GM21786 (cell line): ENCODE results near the gene CDCA7.
"Not testable (repeated sequence)": the region's sequence is repeated elsewhere in the genome, so short reads cannot be mapped to it uniquely, and the experiment has no call there.

Experiments
- ATAC-seq: cut with Tn5 transposase; IDR thresholded peaks from one replicate; pipeline ENCODE4 v1.9.1; 2021; ENCODE audit not compliant: unreplicated experiment

CDCA7 gene

DNA sequence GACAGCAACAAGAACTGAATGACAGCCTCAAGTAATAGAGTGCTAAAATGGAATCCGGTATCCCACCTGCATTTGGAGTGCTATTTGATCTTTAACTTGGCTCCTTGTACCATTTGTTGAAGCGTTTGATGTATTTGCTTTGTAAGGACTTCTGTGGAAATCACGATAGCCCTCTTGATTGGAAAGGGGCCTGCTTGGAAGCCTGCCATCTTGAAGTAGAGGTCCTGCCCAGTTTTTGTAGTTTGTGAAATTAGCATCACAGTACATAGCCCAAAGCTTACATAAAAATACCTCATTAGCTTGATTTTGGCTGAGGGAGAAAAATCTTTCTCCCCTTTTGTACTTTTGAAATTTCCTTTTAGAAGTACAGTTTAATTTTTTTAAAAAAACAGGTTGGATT is 2.7 kb downstream of the CDCA7 start:
- ATAC-seq = no peak

GRCh38 chr2:173358616-173359015 is 3.9 kb downstream of the CDCA7 start:
- no peak for ATAC-seq

DNA sequence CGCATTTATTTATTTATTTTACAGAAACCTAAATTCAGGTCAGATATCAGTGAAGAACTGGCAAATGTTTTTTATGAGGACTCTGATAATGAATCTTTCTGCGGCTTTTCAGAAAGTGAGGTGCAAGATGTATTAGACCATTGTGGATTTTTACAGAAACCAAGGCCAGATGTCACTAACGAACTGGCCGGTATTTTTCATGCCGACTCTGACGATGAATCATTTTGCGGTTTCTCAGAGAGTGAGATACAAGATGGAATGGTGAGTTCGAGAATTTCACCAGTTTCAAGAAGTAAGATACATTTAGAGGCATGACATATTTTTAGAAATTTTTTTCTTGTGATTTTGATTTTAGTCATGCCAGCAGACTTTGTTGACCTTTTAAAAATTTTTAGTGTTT is 4.6 kb downstream of the CDCA7 start:
- ATAC-seq = peak; percentile 51

DNA sequence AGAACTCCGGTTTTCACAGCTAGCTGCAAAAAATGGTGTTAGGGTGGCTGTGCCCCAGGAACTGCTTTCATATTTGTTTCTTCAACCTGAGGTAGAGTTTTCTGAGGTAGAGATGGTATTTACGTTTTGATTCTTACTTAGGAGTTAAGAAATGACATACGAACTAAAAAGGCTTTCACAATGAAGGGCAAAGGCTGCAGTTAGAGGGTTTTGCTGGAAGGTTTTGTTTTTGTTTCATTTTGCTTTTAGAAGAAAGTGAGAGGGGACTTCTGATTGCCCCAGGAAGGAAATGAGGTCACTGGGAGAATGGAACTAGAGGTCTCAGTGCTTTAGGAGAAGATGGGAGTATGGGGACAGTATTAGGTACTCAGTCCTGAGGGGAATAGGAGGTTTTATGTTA is 15.5 kb downstream of the CDCA7 start:
- no peak for ATAC-seq

- no peak for ATAC-seq
Measured at GRCh38 chr2:173371023-173371422, 16.4 kb downstream of the CDCA7 start.

- ATAC-seq = no peak
Measured at GRCh38 chr2:173373290-173373689, 18.6 kb downstream of the CDCA7 start.

- ATAC-seq = no peak
Measured at GRCh38 chr2:173374634-173375033, 20.0 kb downstream of the CDCA7 start.

DNA sequence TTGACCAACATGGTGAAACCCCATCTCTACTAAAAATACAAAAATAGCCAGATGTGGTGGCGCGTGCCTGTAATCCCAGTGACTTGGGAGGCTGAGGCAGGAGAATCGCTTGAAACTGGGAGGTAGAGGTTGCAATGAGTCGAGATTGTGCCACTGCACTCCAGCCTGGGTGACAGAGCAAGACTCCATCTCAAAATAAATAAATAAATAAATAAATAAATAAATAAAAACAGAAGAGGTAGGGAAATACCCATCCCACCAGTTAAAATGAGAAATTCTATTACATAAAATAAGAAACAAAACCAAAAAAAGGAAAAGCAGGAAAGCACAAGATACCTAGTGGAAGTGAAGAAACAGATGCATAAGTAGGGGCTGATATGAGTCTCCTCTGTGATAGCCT is 30.9 kb downstream of the CDCA7 start:
- not testable (repeated sequence) for ATAC-seq

GRCh38 chr2:173386021-173386737 is 31.5 kb downstream of the CDCA7 start:
- ATAC-seq = no peak

- ATAC-seq = no peak
Measured at GRCh38 chr2:173386738-173387065, 32.0 kb downstream of the CDCA7 start.

- ATAC-seq = no peak
Measured at GRCh38 chr2:173387079-173387478, 32.4 kb downstream of the CDCA7 start.

DNA sequence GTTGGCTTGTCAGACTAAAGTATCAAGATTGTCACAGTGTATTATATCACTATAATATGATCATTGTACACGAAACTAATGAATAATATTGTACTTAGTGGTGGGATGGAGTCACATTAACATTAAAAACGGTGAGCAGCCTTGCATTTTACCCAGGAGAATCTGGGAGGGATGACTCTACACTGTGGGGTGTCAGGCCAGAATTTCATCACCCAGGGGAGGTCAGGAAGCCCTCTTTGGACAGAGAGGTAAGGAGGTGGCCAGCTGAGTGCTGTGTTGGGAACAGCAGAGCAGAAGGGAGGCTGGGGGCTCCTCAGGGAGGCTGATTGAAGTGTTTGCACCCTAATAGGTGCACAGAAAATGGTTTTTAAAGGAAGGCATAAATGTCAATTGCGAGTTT is 33.0 kb downstream of the CDCA7 start:
- no peak for ATAC-seq

DNA sequence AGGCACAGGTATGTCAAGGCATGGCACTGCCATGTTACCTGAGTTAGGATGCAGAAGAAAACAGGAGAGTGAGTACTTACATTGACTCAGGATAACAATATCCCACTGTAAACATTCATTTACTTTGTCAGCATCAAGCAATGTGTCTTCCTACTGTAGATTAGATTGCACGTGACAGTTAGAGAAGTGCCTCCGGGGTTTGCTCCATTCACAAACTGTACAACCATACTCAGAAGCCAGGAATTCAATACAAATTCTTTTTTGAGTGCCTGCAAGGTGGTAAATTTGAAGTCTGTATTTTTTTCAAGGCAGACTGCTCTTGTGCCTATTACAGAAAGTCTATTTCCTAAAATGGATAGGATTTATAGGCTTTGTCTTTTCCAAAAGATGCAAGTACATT is 34.1 kb downstream of the CDCA7 start:
- ATAC-seq = no peak

DNA sequence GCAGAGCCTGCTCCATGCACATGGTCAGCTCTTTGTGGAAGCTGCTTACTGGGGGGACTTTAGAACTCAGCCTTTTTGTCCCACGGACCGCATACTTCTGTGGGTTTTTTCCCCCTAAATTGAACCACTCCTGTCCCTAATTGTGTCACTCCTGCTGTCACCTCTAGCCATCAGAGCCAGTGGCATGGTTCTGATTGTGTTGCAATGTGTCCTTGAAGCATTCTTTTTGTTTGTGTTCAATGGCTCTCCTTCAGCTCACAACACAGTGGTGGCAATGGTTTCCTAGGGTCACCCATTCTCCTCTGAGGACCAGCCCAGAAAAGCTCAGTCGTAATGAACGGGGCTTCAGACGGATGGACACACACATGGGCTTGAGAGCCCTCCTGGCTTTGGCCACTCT is 35.4 kb downstream of the CDCA7 start:
- no peak for ATAC-seq

DNA sequence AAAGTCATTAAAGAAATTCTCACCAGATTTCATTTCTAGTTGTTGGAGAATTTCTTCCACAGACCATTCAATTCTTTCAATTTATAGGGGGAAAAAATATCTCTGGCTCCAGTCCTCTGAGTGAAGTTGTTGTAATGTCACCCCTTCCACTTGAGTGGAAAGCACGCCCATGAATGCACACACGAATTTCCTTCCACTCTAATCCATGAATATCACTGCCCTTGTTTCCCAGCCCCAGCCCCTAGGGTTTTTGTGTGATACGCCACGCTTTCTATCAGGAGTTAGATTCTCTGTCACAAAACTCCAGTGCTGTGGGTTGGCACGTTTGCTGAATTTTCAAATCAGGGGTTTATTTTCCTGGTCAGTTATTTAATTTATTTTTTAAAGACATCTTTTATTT is 38.1 kb downstream of the CDCA7 start:
- no peak for ATAC-seq

DNA sequence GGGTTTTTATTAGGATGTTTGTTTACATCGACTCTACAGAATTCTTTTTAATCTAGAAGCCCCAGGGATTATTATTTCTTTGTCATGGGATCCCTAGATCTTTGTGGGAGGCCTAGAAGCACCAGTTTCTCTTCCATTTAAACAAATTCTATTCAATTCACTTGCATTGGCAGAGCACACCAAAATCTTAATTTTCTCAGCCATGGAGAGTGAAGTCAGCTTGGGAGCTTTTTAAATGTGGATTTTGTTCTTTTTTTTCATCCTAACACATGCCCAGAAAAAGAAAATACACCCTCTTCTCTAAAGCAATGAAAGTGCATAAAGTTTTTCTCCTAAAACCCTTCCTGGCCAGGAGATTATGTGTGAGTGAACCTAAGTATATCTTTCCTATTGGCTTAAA is 38.5 kb downstream of the CDCA7 start:
- ATAC-seq = no peak

DNA sequence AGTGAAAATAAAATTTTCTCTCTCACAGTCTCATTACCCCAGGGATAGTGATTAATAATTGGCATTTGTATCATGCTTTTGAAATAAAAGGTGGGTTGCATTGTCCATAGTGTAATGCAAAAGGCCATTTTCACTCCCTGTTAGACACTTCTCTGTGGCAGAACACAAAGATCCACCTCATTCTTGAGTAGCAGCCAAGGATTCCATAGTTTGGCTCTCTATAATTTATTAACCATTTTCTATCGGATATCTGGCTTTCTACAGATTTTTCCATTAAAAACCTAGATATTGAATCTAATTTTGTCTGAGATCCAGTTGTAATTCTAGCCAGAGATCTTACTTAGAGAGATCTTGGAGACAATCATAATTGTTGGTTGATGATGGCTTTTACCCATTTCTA is 39.0 kb downstream of the CDCA7 start:
- no peak for ATAC-seq

- no peak for ATAC-seq
Measured at GRCh38 chr2:173394091-173394974, 39.7 kb downstream of the CDCA7 start.

GRCh38 chr2:173395567-173396351 is 41.1 kb downstream of the CDCA7 start:
- no peak for ATAC-seq

- ATAC-seq = no peak
Measured at GRCh38 chr2:173397539-173397938, 42.9 kb downstream of the CDCA7 start.

- ATAC-seq = no peak
Measured at GRCh38 chr2:173399229-173399628, 44.6 kb downstream of the CDCA7 start.

DNA sequence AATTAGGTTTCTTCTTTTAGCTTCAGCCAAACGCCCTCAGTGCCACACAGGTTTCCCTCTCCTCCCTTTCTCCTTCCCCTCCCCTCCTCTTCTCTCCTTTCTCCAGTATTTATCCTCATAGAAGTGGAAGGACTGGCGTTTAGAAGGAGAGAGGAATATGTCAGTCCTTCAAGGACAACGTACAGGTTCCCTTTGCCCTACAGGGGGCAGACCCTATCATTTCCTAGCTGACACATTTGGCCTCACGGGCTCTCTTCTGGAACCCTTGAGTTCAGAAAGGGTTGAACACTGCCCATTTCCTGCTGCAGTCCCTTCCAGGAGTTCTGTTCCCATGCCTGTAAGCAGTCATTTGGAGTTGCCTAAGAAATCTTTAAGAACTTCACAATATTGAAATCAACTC is 46.1 kb downstream of the CDCA7 start:
- ATAC-seq = no peak
